AG08395 (cell line): ENCODE data around the gene SCUBE1.

ENCODE experiments used
- DNase-seq: peaks from one replicate; pipeline ENCODE4 v3.0.0; 2012; ENCODE audit warnings: mixed read lengths, low spot score

The SCUBE1 gene

GRCh38 chr22:43213962-43214361, 129.2 kb downstream of the SCUBE1 start:
- no peak for DNase-seq

- no peak for DNase-seq
These were observed 130.1 kb downstream of the SCUBE1 start for GRCh38 chr22:43213051-43213450.

- no peak for DNase-seq
These were observed 130.7 kb downstream of the SCUBE1 start for GRCh38 chr22:43212434-43212952.

GRCh38 chr22:43211941-43212433, 131.2 kb downstream of the SCUBE1 start:
- no peak for DNase-seq

GRCh38 chr22:43210631-43211515, 132.3 kb downstream of the SCUBE1 start:
- no peak for DNase-seq

- DNase-seq, result no peak
These were observed 133.2 kb downstream of the SCUBE1 start for GRCh38 chr22:43209971-43210370.

DNA sequence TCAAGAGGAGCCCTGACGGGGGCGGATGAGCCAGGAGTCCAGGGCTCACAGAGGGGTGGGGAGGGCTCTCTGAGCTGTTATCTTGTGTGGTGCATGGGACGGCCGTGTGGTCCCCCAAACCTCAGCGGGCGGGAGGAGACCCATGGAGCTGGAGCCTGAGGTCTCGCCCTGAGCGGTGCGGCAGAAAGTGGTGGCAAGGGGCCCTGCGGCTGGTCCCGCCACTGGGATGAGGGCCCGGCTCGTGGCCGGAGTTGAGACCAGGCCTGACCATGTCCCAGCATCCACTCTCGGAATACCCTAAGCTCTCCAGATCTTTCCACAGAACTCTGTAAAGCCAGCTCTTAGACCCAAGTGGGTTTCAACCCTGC, 133.7 kb downstream of the SCUBE1 start:
- DNase-seq, result no peak

DNA sequence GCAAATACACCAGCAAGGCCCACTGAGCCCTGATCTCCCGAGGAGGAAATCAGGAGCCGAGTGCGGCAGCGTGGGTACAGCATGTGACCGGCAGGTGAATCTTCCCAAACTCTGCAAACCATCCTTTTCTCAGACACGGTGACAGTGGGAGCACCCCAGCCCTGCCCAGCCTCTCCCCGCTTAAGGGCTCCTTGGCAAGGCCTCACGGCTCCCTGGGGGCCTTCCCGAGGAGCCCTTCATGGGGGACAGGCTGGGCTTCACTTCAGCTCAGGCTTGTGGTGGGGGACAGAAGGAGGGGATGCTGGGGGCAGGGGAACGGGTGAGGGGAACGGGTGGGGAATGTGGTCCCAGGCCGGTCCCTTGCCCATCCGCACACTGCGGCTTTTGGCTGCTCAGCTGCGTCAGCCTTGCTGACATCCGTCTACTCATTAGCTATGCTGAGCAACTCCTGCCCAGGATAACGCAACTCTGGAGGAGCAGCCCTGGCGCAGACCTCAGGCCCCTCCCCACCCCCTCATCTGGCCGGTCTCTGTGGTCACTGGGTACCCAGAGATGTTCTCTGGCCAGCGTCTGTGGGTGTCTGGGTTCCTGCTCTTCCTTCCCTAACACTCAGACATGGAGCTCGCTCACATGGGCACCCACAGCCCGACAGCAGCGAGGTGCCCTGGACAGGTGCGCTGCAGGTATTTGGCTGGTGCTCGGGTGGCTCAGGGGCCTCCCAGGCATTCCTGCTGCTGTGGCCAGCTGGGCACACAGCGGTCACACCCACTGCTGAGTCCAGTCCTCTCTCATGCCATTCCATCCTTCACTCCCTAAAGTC, 134.3 kb downstream of the SCUBE1 start:
- no peak for DNase-seq

- DNase-seq, result no peak
These were observed 135.1 kb downstream of the SCUBE1 start for GRCh38 chr22:43207849-43208702.

- no peak for DNase-seq
These were observed 135.8 kb downstream of the SCUBE1 start for GRCh38 chr22:43207386-43207785.

GRCh38 chr22:43206509-43207161, 136.5 kb downstream of the SCUBE1 start:
- DNase-seq, result no peak

- DNase-seq, result no peak
These were observed 137.2 kb downstream of the SCUBE1 start for GRCh38 chr22:43205748-43206508.

DNA sequence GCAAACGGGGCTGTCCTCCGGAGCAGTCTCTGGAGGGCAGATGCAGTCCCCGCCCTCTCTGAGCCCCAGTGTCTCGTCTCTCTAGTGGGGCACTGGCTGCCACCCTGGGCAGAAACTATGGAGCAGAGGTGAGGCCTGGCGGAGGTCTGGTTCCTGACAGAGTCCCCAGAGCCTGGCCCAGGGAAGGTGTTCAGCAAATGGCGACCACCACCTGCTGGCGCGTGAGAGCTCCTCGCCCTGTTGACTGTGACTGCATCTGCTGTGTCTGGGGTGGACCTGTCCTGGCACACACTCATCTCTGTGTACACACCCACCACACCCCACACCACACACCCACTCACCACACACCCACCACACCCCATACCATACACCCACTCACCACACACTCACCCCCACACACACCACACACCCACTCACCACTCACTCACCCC, 137.9 kb downstream of the SCUBE1 start:
- no peak for DNase-seq

DNA sequence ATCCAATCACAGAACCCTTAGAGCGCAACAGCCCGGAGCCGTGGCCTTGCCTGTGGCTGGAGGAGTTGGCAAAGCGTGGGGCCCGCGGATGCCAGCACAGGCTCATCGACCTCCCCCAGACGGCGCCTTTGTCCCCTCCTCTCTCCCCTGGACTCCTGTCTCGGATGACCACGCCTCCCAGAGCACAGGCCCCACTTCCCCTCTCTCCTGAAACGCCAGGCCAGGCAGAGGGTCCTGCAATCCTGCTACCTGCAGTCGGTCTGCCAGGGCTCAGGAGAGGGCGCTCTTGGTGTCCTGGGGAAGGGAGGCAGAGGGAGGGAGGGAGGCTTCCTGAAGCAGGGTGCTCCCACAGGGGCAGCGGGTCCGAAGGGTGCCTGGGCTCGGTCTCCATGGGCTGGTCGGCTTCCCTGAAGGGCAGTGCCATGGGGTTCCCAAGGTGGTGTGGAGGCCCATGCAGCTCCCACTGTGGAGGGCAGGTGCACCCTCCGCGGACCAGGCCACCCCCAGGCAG, 139.6 kb downstream of the SCUBE1 start:
- no peak for DNase-seq

DNA sequence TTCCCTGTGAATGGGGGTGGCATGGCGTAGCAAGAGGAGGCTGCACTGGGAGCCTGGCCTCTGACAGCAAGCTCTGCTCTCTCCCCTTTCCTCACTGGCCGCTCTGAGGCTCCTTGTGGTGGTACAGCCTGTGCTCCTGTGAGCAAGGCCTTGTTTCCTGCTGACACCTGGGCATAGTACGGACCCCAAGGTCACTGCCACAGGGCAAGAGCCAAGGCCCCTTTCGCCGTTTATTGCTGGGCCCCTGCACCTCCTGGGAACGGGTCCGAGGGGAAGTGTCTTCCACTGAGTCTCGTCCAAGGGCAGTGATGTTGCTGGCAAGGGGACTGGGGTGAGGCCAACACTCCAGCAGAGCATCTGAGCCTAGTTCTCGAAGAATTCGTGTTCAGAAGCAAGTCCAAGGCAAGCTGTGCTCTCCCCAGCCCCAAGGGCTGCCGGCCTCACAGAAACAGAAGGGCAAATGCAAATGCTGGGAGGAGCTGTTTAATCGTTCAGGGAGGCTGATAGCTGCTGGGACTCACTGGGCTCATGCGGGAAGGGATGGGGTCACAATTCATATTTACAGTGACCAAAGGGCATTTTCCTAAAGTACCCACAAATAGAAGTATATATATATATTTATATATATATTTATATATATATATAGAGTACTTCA, 140.3 kb downstream of the SCUBE1 start:
- DNase-seq, result no peak

GRCh38 chr22:43202326-43202725, 140.8 kb downstream of the SCUBE1 start:
- no peak for DNase-seq

DNA sequence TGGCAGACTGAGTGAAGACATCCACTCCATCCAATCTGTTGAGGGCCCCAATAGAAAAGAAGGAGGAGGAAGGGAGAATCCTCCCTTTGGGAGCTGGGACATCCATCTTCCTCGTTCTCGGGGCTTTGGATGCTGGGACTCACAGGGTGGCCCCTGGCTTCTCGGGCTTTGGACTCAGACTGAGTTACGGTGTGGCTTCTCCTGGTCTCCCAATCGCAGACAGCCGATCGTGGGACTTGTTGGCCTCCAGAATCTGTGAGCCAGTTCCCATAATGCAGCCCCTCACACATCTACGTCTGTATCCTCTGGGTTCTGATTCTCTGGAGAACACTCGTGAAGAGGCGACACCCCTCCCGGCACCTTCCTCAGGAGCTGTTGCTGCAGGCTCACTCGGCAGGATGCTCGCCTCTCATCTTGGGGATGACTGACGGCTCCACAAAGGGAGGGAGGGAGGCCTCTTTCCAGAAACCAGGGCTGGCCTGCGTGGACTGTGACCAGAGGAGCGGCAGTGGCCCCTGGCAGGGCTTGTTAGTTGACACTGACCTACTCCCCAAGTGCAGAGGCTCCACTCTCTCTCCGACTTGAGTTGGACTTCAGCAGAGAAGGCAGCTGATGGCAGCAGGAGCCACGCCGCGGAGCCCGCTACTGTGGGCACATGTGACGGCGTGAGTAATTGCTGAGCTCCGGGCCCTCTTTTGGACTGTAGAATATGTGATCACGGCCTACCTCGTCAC, 141.5 kb downstream of the SCUBE1 start:
- DNase-seq, result no peak

DNA sequence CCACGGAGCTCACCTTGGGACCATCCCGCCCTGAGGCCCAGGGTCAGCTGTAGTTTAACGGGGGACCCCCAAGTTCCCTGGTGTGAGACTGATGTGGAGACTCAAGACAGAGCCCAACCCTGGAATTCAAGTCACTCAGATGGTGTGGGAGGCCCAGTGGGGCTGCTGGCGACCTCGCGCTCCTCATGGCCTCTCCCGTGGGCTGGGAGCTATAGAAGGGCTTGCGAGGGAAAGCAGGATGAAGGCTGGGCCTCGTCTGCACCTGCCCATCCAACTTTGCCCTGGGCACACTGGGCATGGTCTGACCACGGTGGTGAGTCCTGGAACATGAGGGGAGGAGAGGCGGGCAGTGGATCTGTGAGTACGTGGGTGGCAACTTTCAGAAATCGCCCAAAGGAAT, 142.6 kb downstream of the SCUBE1 start:
- no peak for DNase-seq

GRCh38 chr22:43200031-43200430, 143.1 kb downstream of the SCUBE1 start:
- no peak for DNase-seq
